ENCODE data around the gene MSI2. TPM values are rescaled to one million over a fixed set of nuclear protein-coding genes. Genes with fewer than 3 reads are reported as not detected.

Gene MSI2
- total and polyA plus RNA-seq, 9 of the 15 experiments (the other 6 are each of a cell fraction or from before 2014, with no cell fraction given) = 4.6 to 61.8 (median 42.4) TPM

GRCh38 chr17:57549468-57549867 is 293.1 kb downstream of the MSI2 start:
- Histone ChIP-seq H3K4me2 (ENCODE audit: insufficient read depth, low read length) (no peak overlapping the region), H3K9me1 (ENCODE audit: control insufficient read depth, insufficient read depth, low read length) (no peaks in the 10 kb centered on the region), H3K9ac (ENCODE audit: insufficient read depth in 1 of 2, low read depth in 2 of 2, low read length in 2 of 2) (no peak overlapping the region), H3K9me3 (replicated peaks; ENCODE audit: control insufficient read depth, insufficient read depth, low read depth, low read length) (no peaks in the 10 kb centered on the region), H3K4me3 (no peak overlapping the region), H3K27me3 (ENCODE audit: control insufficient read depth in 2 of 2, insufficient read depth in 2 of 2, low read length in 2 of 2) (no peaks in the 10 kb centered on the region), H3K79me2 (ENCODE audit: control insufficient read depth, insufficient read depth, low read length) (no peaks in the 10 kb centered on the region), H3K4me1 (replicated peaks in 1 of 2; ENCODE audit: control insufficient read depth in 2 of 2, insufficient read depth in 2 of 2, low read length in 2 of 2) (peaks cover 19 to 25% of the 10 kb centered on the region in 2 experiments; a peak in 4 of 5 replicates), H2AFZ (ENCODE audit: low read depth, low read length) (no peak overlapping the region), H3K36me3 (ENCODE audit: control insufficient read depth, insufficient read depth, low read length) (no peaks in the 10 kb centered on the region), H3K27ac (ENCODE audit: extremely low read depth, low read depth, low read length) (no peak overlapping the region), H4K20me1 (replicated peaks; ENCODE audit: control insufficient read depth, insufficient read depth, low read length) (peaks cover 3% of the 10 kb centered on the region; the same call in 1 of the 2 replicates)
- no peak for ATAC-seq
- no peak for DNase-seq (ENCODE audit: extremely low read depth in 1 of 4, low spot score in 3 of 4)
- CTCF ChIA-PET (ENCODE audit: low intra/inter-chr PET ratio) = no interaction called here
- in situ Hi-C loops (cut with MboI) (no loop called here), intact Hi-C loops (cut with micrococcal nuclease) (no loop called here)
- no TSS peak for BruUV-seq (replicated peaks)
- POLR2A ChIA-PET = interaction anchor here (0.7 to 1.5 kb wide), 2 partner anchors 8 to 14 kb away, joined by 3 to 9 read pairs; no protein-coding TSS in a partner anchor
- WGBS (ENCODE audit: insufficient coverage, low coverage, missing lambda C conversion rate) = 65% methylated on average over 3 of the region's 3 CpGs
- no peak for FAIRE-seq
- TF ChIP-seq DEAF1 (CRISPR knock-in tag; IDR thresholded peaks at IDR 0.05) (no peak), ERF (CRISPR knock-in tag; IDR thresholded peaks at IDR 0.05) (no peak), ZNF253 (CRISPR knock-in tag; conservative IDR thresholded peaks at IDR 0.05) (no peak), RBM25 (IDR thresholded peaks at IDR 0.05; ENCODE audit: low read depth, low read length, severe bottlenecking) (peak; percentile 75), ZNF3 (CRISPR knock-in tag; IDR thresholded peaks at IDR 0.05) (no peak), TEAD4 (IDR thresholded peaks at IDR 0.05; ENCODE audit: low read length) (no peak), TEAD4 (CRISPR knock-in tag; IDR thresholded peaks at IDR 0.05; ENCODE audit: borderline replicate concordance) (no peak), TCF15 (CRISPR knock-in tag; IDR thresholded peaks at IDR 0.05) (no peak), SRSF7 (optimal IDR thresholded peaks at IDR 0.05; ENCODE audit: low read depth, low read length) (no peak), POLR3G (IDR thresholded peaks at IDR 0.05; ENCODE audit: extremely low read depth, insufficient read length, insufficient replicate concordance) (no peak), ZNF551 (CRISPR knock-in tag; IDR thresholded peaks at IDR 0.05) (no peak), MTA3 (IDR thresholded peaks at IDR 0.05; ENCODE audit: borderline replicate concordance) (no peak), KDM1A (IDR thresholded peaks at IDR 0.05) (peak in 1 of 2 experiments; percentile 44; a peak in 2 of 4 replicates)
- TF ChIP-seq, protein P1, sequence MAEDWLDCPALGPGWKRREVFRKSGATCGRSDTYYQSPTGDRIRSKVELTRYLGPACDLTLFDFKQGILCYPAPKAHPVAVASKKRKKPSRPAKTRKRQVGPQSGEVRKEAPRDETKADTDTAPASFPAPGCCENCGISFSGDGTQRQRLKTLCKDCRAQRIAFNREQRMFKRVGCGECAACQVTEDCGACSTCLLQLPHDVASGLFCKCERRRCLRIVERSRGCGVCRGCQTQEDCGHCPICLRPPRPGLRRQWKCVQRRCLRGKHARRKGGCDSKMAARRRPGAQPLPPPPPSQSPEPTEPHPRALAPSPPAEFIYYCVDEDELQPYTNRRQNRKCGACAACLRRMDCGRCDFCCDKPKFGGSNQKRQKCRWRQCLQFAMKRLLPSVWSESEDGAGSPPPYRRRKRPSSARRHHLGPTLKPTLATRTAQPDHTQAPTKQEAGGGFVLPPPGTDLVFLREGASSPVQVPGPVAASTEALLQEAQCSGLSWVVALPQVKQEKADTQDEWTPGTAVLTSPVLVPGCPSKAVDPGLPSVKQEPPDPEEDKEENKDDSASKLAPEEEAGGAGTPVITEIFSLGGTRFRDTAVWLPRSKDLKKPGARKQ (CRISPR knock-in tag; IDR thresholded peaks at IDR 0.05) = no peak
- TF ChIP-seq, protein P2, sequence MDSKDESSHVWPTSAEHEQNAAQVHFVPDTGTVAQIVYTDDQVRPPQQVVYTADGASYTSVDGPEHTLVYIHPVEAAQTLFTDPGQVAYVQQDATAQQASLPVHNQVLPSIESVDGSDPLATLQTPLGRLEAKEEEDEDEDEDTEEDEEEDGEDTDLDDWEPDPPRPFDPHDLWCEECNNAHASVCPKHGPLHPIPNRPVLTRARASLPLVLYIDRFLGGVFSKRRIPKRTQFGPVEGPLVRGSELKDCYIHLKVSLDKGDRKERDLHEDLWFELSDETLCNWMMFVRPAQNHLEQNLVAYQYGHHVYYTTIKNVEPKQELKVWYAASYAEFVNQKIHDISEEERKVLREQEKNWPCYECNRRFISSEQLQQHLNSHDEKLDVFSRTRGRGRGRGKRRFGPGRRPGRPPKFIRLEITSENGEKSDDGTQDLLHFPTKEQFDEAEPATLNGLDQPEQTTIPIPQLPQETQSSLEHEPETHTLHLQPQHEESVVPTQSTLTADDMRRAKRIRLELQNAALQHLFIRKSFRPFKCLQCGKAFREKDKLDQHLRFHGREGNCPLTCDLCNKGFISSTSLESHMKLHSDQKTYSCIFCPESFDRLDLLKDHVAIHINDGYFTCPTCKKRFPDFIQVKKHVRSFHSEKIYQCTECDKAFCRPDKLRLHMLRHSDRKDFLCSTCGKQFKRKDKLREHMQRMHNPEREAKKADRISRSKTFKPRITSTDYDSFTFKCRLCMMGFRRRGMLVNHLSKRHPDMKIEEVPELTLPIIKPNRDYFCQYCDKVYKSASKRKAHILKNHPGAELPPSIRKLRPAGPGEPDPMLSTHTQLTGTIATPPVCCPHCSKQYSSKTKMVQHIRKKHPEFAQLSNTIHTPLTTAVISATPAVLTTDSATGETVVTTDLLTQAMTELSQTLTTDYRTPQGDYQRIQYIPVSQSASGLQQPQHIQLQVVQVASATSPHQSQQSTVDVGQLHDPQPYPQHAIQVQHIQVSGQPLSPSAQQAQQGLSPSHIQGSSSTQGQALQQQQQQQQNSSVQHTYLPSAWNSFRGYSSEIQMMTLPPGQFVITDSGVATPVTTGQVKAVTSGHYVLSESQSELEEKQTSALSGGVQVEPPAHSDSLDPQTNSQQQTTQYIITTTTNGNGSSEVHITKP (IDR thresholded peaks at IDR 0.05; ENCODE audit: partially characterized antibody) = no peak

Data from K562 (cell line).